Skin of body (tissue), 3 donors: ENCODE results near the gene YES1. TPM values are rescaled to one million over a fixed set of nuclear protein-coding genes. Genes with fewer than 3 reads are reported as not detected.
"Not testable (repeated sequence)": the region's sequence is repeated elsewhere in the genome, so short reads cannot be mapped to it uniquely, and the experiment has no call there.

ENCODE experiments used
- DNase-seq: peaks from one replicate; lab custom pipeline; 2025; lab: John Stamatoyannopoulos, UW
- small RNA-seq: library from RNA; depleted of rRNA; stranded (forward); fragments of <200 nt; gene quantifications from one replicate; pipeline ENCODE3, GENCODE V24; 2014; ENCODE audit warnings: low replicate concordance
- total RNA-seq: library from RNA; depleted of rRNA; stranded (reverse); fragments of >200 nt; gene quantifications from one replicate; pipeline ENCODE4 v1.2.3, GENCODE V29; 2014

Gene YES1
- total RNA-seq, 1 donor from 2014 or later: 50.3 TPM

GRCh38 chr18:686339-687111 is 125.5 kb downstream of the YES1 start:
- DNase-seq: no peak

DNA sequence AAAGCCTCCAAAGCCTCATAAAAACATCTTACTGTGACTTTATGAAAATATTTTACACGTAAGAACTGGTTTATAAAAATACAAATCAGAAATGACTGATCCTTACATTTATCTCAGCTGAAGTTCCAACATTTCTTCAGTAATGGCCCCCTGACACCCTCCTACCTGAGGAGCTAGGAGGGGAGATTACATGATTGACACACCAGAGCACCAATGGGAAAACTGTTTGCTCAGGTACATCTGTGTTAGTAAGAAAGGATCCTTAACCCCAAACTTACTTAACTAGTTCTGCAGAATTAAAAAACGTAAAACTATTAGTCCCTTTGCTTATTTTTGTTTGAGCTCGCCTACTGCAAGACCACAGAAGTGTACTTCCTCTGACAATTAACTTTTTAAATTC is 126.6 kb downstream of the YES1 start:
- no peak for DNase-seq

DNA sequence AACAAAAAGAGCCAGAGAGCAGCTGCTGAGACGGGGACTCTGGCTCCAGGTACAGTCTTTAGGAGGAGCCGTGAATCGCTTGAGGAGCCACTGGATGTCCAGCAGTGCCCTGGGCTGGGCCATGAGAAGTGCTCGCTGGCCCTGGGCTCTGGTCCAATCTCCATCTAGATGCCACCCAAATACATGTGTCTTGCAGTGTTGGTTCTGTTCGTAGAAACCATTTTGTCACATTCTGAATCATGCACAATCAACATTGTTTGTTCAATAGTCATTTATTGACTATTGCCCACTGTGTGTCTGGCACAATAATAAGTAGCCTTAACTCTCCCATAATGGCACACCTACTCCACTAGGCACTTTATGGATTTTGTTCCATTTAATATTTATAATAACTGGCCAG is 128.5 kb downstream of the YES1 start:
- DNase-seq: no peak

DNA sequence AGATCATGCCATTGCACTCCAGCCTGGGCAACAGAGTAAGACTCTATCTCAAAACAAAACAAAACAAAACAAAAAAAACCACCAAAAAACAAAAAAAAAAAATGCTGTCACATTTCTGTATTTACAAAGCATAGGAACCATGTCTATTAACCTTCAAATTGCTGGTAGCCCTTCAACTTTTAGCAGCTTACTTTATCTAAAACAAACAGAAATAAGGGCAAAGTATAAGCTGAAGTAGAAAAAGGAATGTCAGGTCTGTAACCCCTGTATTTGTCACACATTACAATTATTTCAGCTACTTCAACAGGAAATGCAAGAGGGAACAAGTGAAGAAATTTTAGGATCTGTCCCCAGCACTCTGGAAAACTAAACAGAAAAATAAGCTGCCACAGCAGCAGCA is 129.2 kb downstream of the YES1 start:
- DNase-seq: no peak

DNA sequence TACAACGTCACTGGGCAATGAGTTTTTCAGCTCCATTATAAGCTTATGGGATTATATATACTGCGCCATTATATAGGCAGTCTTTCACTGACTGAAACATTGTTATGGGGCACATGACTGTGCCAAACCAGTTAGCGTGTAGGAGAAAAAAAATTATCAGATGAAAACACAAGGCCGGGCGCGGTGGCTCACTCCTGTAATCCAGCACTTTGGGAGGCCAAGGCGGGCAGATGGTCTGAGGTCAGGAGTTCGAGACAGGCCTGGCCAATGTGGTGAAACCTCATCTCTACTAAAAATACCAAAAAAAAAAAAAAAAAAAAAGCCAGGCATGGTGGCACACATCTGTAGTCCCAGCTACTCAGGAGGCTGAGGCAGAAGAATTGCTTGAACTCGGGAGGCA is 129.6 kb downstream of the YES1 start:
- DNase-seq: not testable (repeated sequence)

DNA sequence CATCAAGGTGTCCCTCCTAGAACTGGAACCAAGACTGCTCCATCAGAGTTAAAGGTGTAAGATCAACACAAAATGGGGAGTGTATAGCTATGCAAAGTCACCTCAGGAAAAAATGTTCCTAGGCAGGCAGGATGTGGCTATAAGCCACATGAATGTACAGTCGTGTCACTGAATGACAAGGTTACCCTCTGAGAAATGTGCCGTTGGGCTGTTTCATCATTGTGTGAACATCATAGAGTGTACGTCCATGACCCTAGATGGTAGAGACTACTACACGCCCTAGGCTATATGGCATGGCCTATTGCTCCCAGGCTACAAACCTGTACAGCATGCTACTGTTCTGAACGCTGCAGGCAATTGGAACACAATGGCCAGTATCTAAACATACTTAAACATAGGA is 130.1 kb downstream of the YES1 start:
- DNase-seq: no peak

GRCh38 chr18:680392-680791 is 131.7 kb downstream of the YES1 start:
- DNase-seq: no peak

DNA sequence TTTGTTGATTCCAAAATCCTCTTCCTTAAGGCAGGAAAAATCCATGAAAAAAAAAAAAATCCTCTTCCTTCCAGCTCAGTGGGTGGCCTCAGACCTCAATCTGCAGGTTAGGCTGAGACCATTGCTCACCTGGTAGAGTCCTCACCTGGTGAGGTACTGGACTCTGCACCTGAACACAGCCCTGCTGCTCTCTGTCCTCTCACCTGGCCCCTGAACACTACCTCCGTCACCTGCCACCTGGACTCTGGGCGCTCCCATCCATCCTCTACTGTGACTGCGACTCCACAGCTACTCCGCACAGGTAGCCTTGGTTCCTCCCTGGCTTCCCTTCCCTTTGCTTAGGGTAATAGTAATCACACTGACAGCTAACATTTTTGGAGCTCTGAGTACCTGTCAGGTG is 132.5 kb downstream of the YES1 start:
- no peak for DNase-seq

GRCh38 chr18:678482-679182 is 133.4 kb downstream of the YES1 start:
- DNase-seq: no peak

DNA sequence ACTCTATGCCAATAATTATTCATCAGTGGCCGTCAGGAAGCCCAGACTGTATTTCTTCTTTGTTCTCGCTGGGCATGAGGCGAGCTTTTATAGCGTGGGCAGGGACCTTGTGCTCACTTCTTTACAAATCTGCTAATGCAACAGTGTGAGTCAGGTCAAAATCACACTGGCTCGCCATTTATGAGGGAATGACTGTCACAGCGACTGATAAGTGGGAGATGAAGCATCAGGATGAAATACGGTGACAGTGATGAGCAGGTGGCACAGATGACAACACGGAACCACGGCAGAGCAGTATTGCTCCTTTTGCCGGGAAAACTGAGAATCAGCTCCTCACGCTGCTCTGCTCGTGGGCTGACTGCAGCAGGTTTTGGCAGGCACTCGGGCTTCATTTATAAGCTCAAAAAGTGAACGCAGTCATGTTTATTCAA is 134.1 kb downstream of the YES1 start:
- no peak for DNase-seq

- no peak for DNase-seq
These were observed 134.9 kb downstream of the YES1 start for GRCh38 chr18:677145-677544.

GRCh38 chr18:676736-677135 is 135.3 kb downstream of the YES1 start:
- no peak for DNase-seq

DNA sequence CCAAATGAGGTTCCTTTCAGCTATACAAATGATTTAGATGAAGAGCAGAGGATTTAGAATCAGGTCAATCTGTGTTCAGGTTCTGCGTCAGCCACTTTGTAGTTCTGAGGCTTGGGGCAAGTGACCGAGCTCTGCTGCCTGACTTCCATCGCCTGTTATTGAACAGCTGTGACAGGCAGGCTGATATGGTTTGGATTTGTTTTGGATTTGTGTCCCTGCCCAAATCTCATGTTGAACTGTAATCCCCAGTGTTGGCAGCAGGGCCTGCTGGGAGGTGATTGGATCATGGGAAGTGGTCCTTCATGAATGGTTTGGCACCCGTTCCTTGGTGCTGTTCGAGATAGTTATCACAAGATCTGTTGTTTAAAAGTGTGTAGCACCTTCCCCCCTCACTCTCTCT is 136.0 kb downstream of the YES1 start:
- DNase-seq: no peak

GRCh38 chr18:675307-675706 is 136.7 kb downstream of the YES1 start:
- no peak for DNase-seq

- no peak for DNase-seq
These were observed 138.3 kb downstream of the YES1 start for GRCh38 chr18:673769-674168.

DNA sequence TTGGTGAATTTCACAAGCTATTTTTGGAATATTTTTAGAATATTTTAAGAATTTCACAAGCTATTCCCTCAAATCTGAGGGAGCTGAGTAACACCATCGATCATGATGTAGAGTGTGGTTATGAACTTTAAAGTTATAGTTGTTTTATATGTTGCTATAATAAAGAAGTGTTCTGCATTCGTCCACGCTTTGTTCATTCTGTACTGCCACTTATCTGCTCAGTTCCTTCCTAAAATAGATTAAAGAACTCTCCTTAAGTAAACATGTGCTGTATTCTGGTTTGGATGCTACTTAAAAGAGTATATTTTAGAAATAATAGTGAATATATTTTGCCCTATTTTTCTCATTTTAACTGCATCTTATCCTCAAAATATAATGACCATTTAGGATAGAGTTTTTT is 138.7 kb downstream of the YES1 start:
- DNase-seq: no peak

Small RNA genes lying within 50 kb of the gene (small RNA-seq; reads per million reads assigned to genes)
- not detected for gene BOLA2P1
- not detected for gene RNU1-109P

Other genes with a start within 250 kb of the YES1 start
- not detected for gene CETN1, start 231.9 kb downstream of the YES1 start, total RNA-seq
- 1.1 TPM for gene CLUL1, start 215.3 kb downstream of the YES1 start, total RNA-seq
- gene TYMS, start 154.6 kb downstream of the YES1 start, total RNA-seq: 25.0 TPM
- gene ENOSF1, start 99.6 kb downstream of the YES1 start, total RNA-seq: 35.3 TPM
- gene ADCYAP1, start 92.6 kb upstream of the YES1 start, total RNA-seq: 3.4 TPM